Activated CD4-positive, alpha-beta T cell treated with anti-CD3 and anti-CD28 coated beads for 36 hours (primary cell): Measurements from ENCODE around the gene TBC1D19. TPM values are rescaled to one million over a fixed set of nuclear protein-coding genes. Genes with fewer than 3 reads are reported as not detected.

Experiments
- ATAC-seq: fragments of 200-7000 bp; cut with Tn5 transposase; one replicate; pipeline ENCODE4 v1.10.0; 2021; ENCODE audit warnings: mild to moderate bottlenecking, moderate library complexity
- CTCF ChIA-PET: fragments of 350-600 bp; sonication (Branson Sonifier 250); formaldehyde crosslinking; loops from one replicate; lab custom pipeline; 2021; ENCODE audit warnings: antibody characterized with exemption; lab: Charles Lee
- POLR2A ChIA-PET: fragments of 350-600 bp; sonication (Branson Sonifier 250); formaldehyde crosslinking; loops from one replicate; lab custom pipeline; 2021; ENCODE audit warnings: antibody characterized with exemption, inconsistent platforms; lab: Charles Lee
- DNase-seq: peaks from one replicate; pipeline ENCODE4 v3.0.0-alpha.2; 2020
- H3K27ac Mint-ChIP-seq: one replicate; pipeline ENCODE4 v1.8.0; 2021; ENCODE audit warnings: mixed read lengths
- H3K27me3 Mint-ChIP-seq: one replicate; pipeline ENCODE4 v1.8.0; 2021; ENCODE audit warnings: mixed read lengths
- H3K36me3 Mint-ChIP-seq: one replicate; pipeline ENCODE4 v1.8.0; 2021; ENCODE audit warnings: low read depth, mixed read lengths
- H3K4me1 Mint-ChIP-seq: one replicate; pipeline ENCODE4 v1.8.0; 2021; ENCODE audit warnings: mixed read lengths
- H3K4me3 Mint-ChIP-seq: one replicate; pipeline ENCODE4 v1.8.0; 2021; ENCODE audit warnings: mild to moderate bottlenecking, moderate library complexity, mixed read lengths
- H3K9me3 Mint-ChIP-seq: one replicate; pipeline ENCODE4 v1.8.0; 2021; ENCODE audit warnings: low read depth, mixed read lengths
- intact Hi-C, 2 experiments: fragments of 100-400 bp; cut with DNase I in 1 of 2; cut with micrococcal nuclease in 1 of 2; formaldehyde crosslinking; loops; one replicate each; pipeline versions ENCODE4 v1.14.2 to v1.15.1; 2022 to 2024; cut with DNase I, micrococcal nuclease
- total RNA-seq, 2 experiments: library from RNA; stranded (reverse); gene quantifications; one replicate each; pipeline ENCODE4 v1.2.3, GENCODE V29; 2021

The TBC1D19 gene
- total RNA-seq, 2 experiments from 2014 or later, result 5.0 to 5.3 TPM

GRCh38 chr4:26715636-26716242 is 131.9 kb downstream of the TBC1D19 start:
- H3K9me3 Mint-ChIP-seq, result no peaks in the 10 kb centered on the region
- no peaks in the 10 kb centered on the region for H3K4me1 Mint-ChIP-seq
- H3K4me3 Mint-ChIP-seq, result no peak overlapping the region
- ATAC-seq, result no peak
- no peak overlapping the region for H3K27ac Mint-ChIP-seq
- intact Hi-C loops, result no loop called here
- ChIA-PET POLR2A (no interaction called here), CTCF (no interaction called here)
- no peaks in the 10 kb centered on the region for H3K27me3 Mint-ChIP-seq
- no peak for DNase-seq
- no peaks in the 10 kb centered on the region for H3K36me3 Mint-ChIP-seq

DNA sequence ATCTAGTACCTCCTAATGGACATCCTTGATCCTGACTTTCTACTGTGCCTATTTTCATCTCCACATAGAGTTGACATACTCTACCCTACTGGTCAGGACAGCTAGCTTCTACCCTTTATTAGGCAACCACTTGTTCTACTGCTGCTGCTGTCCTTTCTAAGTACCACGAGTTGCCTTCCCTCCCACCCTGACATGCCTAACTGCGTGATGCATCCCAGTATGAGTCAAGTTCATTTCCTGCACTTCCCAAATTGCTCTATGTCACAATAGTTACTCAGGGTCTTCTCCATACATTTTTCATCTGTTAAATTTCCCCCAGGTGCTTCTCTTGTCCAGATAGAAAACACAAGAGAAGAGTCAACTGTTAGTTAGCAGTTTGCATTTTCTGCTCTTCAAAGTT is 133.4 kb downstream of the TBC1D19 start:
- no peak overlapping the region for H3K4me3 Mint-ChIP-seq
- DNase-seq, result no peak
- ChIA-PET CTCF (no interaction called here), POLR2A (no interaction called here)
- no peak for ATAC-seq
- H3K36me3 Mint-ChIP-seq, result no peaks in the 10 kb centered on the region
- no peaks in the 10 kb centered on the region for H3K27me3 Mint-ChIP-seq
- H3K27ac Mint-ChIP-seq, result no peak overlapping the region
- H3K4me1 Mint-ChIP-seq, result no peaks in the 10 kb centered on the region
- intact Hi-C loops, result no loop called here
- H3K9me3 Mint-ChIP-seq, result no peaks in the 10 kb centered on the region

GRCh38 chr4:26719954-26720552 is 136.2 kb downstream of the TBC1D19 start:
- intact Hi-C loops, result loop anchor here (1.0 to 10.0 kb wide), 3 partner anchors 261 to 695 kb away; no protein-coding TSS in a partner anchor
- CTCF ChIA-PET, result interaction anchor here (0.8 to 1.5 kb wide), 4 partner anchors 8 to 732 kb away, joined by 3 to 6 read pairs (median 3); no protein-coding TSS in a partner anchor
- Mint-ChIP-seq H3K4me1 (peaks cover 4% of the 10 kb centered on the region), H3K9me3 (no peaks in the 10 kb centered on the region), H3K4me3 (no peak overlapping the region), H3K36me3 (no peaks in the 10 kb centered on the region), H3K27me3 (no peaks in the 10 kb centered on the region), H3K27ac (no peak overlapping the region)
- POLR2A ChIA-PET, result no interaction called here
- no peak for DNase-seq
- ATAC-seq, result no peak

- H3K27ac Mint-ChIP-seq, result no peak overlapping the region
- H3K27me3 Mint-ChIP-seq, result no peaks in the 10 kb centered on the region
- intact Hi-C loops, result loop anchor here (2.0 to 10.0 kb wide), 2 partner anchors 263 to 697 kb away; no protein-coding TSS in a partner anchor
- ChIA-PET CTCF (interaction anchor here (1.1 to 1.5 kb wide), 2 partner anchors 11 to 261 kb away, joined by 4 to 6 read pairs; no protein-coding TSS in a partner anchor), POLR2A (interaction anchor here (0.8 kb wide), 1 partner anchor 209 kb away, joined by 3 read pairs; no protein-coding TSS in a partner anchor)
- no peak overlapping the region for H3K4me3 Mint-ChIP-seq
- no peak for ATAC-seq
- peaks cover 2% of the 10 kb centered on the region for H3K36me3 Mint-ChIP-seq
- no peak for DNase-seq
- no peaks in the 10 kb centered on the region for H3K9me3 Mint-ChIP-seq
- H3K4me1 Mint-ChIP-seq, result peaks cover 4% of the 10 kb centered on the region
Observed at GRCh38 chr4:26721685-26722084, 137.8 kb downstream of the TBC1D19 start.

- intact Hi-C loops, result loop anchor here in 1 of 2 experiments (10.0 kb wide), 1 partner anchor 698 kb away; no protein-coding TSS in a partner anchor
- Mint-ChIP-seq H3K27ac (no peak overlapping the region), H3K36me3 (peaks cover 2% of the 10 kb centered on the region), H3K4me3 (no peak overlapping the region), H3K9me3 (no peaks in the 10 kb centered on the region), H3K4me1 (peaks cover 4% of the 10 kb centered on the region), H3K27me3 (no peaks in the 10 kb centered on the region)
- ChIA-PET POLR2A (no interaction called here), CTCF (interaction anchor here (0.8 to 0.9 kb wide), 2 partner anchors 263 to 287 kb away, joined by 3 read pairs; no protein-coding TSS in a partner anchor)
- DNase-seq (peak; percentile 8), ATAC-seq (no peak)
Observed at GRCh38 chr4:26723216-26723615, 139.3 kb downstream of the TBC1D19 start.

- Mint-ChIP-seq H3K4me1 (peaks cover 4% of the 10 kb centered on the region), H3K27me3 (no peaks in the 10 kb centered on the region)
- no peak for ATAC-seq
Observed at GRCh38 chr4:26724534-26724933, 140.7 kb downstream of the TBC1D19 start.

DNA sequence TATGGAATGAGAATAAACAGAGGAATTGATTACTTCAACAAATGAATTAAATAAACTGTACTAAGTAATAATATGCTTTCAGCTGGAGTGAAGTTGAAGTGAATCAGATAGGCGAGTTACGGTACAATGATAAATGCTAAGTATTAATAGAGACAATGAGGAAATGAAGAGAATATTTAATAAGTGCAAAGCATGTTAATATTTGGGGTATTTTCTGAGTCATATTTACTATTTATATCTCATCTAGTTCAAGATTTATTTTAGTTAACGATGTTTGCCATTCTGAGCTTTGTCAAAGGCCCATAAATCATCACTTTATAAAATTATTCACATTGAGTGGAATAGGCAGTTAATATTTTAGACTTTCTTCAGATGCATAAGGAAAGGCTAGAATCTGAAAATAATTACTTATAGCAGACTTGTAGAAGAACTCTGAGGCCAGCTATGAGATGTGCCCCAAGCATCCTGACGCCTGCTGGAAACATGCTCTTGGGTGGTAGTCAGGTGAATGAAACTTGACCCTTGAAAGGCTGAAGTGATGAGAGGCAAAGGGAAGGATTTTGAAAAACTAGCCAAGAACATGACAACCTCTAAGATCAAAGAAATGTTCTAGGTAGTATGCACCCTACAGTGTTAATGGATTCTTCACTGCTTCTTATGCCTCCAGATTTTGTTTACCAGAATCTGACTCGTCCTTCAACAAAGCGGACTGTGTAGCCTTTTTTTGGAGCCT is 142.9 kb downstream of the TBC1D19 start:
- H3K9me3 Mint-ChIP-seq, result no peaks in the 10 kb centered on the region
- H3K27ac Mint-ChIP-seq, result no peak overlapping the region
- intact Hi-C loops, result loop anchor here in 1 of 2 experiments (10.0 kb wide), 1 partner anchor 702 kb away; no protein-coding TSS in a partner anchor
- POLR2A ChIA-PET, result no interaction called here
- peaks cover 2% of the 10 kb centered on the region for H3K36me3 Mint-ChIP-seq
- H3K27me3 Mint-ChIP-seq, result no peaks in the 10 kb centered on the region
- no peak for ATAC-seq
- no peak for DNase-seq
- H3K4me3 Mint-ChIP-seq, result no peak overlapping the region
- CTCF ChIA-PET, result interaction anchor here (0.6 kb wide), 1 partner anchor 10 kb away, joined by 3 read pairs; no protein-coding TSS in a partner anchor
- peaks cover 15% of the 10 kb centered on the region for H3K4me1 Mint-ChIP-seq

More at GRCh38 chr4:26724534-26724933, 140.7 kb downstream of the TBC1D19 start:
- H3K9me3 Mint-ChIP-seq, result no peaks in the 10 kb centered on the region
- no peak overlapping the region for H3K27ac Mint-ChIP-seq
- ChIA-PET POLR2A (interaction anchor here (0.7 kb wide), 2 partner anchors 291 to 303 kb away, joined by 3 read pairs; no protein-coding TSS in a partner anchor), CTCF (interaction anchor here (0.6 to 0.9 kb wide), 4 partner anchors 63 to 664 kb away, joined by 3 read pairs; no protein-coding TSS in a partner anchor)
- peaks cover 2% of the 10 kb centered on the region for H3K36me3 Mint-ChIP-seq
- intact Hi-C loops, result loop anchor here in 1 of 2 experiments (10.0 kb wide), 1 partner anchor 700 kb away; no protein-coding TSS in a partner anchor
- H3K4me3 Mint-ChIP-seq, result no peak overlapping the region
- DNase-seq, result no peak

DNA sequence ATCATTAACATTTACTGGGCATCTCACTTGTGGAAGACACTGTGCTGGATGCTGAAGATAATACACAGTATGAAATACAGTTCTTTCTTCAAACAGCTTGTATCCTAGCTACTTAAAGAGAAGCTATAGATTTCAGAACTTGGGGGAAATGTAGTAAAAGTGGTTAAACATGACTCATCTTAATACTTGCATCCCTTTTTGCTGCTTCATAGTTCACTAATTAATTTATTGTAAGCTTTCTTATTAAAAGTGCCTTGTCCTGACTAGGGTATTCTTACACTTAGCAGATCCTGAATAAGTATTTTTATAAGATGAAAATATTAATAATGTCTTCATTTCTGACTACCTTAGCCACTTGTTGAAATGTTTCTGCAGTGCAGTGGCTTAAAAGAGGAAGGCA is 144.0 kb downstream of the TBC1D19 start:
- H3K9me3 Mint-ChIP-seq, result no peaks in the 10 kb centered on the region
- no peaks in the 10 kb centered on the region for H3K27me3 Mint-ChIP-seq
- ChIA-PET CTCF (interaction anchor here (1.3 kb wide), 1 partner anchor 8 kb away, joined by 3 read pairs; no protein-coding TSS in a partner anchor), POLR2A (no interaction called here)
- intact Hi-C loops, result loop anchor here in 1 of 2 experiments (10.0 kb wide), 1 partner anchor 703 kb away; no protein-coding TSS in a partner anchor
- H3K27ac Mint-ChIP-seq, result no peak overlapping the region
- no peak for DNase-seq
- peaks cover 15% of the 10 kb centered on the region for H3K4me1 Mint-ChIP-seq
- H3K4me3 Mint-ChIP-seq, result no peak overlapping the region
- no peak for ATAC-seq
- H3K36me3 Mint-ChIP-seq, result peaks cover 2% of the 10 kb centered on the region

GRCh38 chr4:26729027-26729426 is 145.1 kb downstream of the TBC1D19 start:
- no peak overlapping the region for H3K27ac Mint-ChIP-seq
- intact Hi-C loops, result loop anchor here in 1 of 2 experiments (10.0 kb wide), 1 partner anchor 704 kb away; no protein-coding TSS in a partner anchor
- H3K4me3 Mint-ChIP-seq, result no peak overlapping the region
- ChIA-PET CTCF (interaction anchor here (0.5 to 1.4 kb wide), 3 partner anchors 279 to 816 kb away, joined by 3 to 4 read pairs (median 3); no protein-coding TSS in a partner anchor), POLR2A (no interaction called here)
- ATAC-seq (no peak), DNase-seq (no peak)
- no peaks in the 10 kb centered on the region for H3K9me3 Mint-ChIP-seq
- H3K27me3 Mint-ChIP-seq, result no peaks in the 10 kb centered on the region
- H3K4me1 Mint-ChIP-seq, result peaks cover 11% of the 10 kb centered on the region
- peaks cover 2% of the 10 kb centered on the region for H3K36me3 Mint-ChIP-seq

DNA sequence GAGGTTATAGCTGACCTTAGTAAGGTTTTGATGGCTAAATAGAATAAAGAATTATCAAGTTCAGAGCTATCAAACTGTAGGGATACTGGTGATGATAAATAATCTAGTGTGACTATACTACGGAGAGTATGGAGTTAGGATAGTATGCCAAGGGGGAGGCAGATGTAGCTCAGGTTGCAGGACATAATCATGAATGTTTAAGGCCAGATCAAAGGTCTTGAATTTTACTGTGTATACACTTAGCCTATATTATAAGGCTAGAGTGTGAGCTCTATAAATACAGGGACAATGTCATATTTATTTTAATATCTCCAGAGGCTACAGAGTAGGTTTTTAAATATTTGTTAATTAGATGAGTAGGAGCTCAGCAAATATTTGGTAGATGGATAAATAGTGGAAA is 145.7 kb downstream of the TBC1D19 start:
- no peak overlapping the region for H3K27ac Mint-ChIP-seq
- intact Hi-C loops, result loop anchor here in 1 of 2 experiments (10.0 kb wide), 1 partner anchor 705 kb away; no protein-coding TSS in a partner anchor
- no peaks in the 10 kb centered on the region for H3K9me3 Mint-ChIP-seq
- ChIA-PET POLR2A (no interaction called here), CTCF (interaction anchor here (0.5 to 1.4 kb wide), 3 partner anchors 278 to 816 kb away, joined by 3 to 4 read pairs (median 3); no protein-coding TSS in a partner anchor)
- peaks cover 11% of the 10 kb centered on the region for H3K4me1 Mint-ChIP-seq
- no peak overlapping the region for H3K4me3 Mint-ChIP-seq
- H3K27me3 Mint-ChIP-seq, result no peaks in the 10 kb centered on the region
- DNase-seq (no peak), ATAC-seq (no peak)
- H3K36me3 Mint-ChIP-seq, result peaks cover 2% of the 10 kb centered on the region
